Measurements from ENCODE around the gene CHKA. TPM values are rescaled to one million over a fixed set of nuclear protein-coding genes. Genes with fewer than 3 reads are reported as not detected.
A peak's percentile ranks its signal among the peaks of the same experiment; 100 is the strongest.

CHKA gene
- total and polyA plus RNA-seq, 2 donors (not counting 3 experiments of a cell fraction or from before 2014, with no cell fraction given): 21.4 to 25.1 TPM

GRCh38 chr11:68014947-68015447, 106.2 kb downstream of the CHKA start:
- H4K20me1 ChIP-seq (replicated peaks; ENCODE audit: control insufficient read depth, extremely low read depth, insufficient read depth, low read length): no peaks in the 10 kb centered on the region
- H3K27me3 ChIP-seq (ENCODE audit: control insufficient read depth in 2 of 2, insufficient read depth in 2 of 2, low read length in 2 of 2): no peaks in the 10 kb centered on the region
- BruUV-seq (replicated peaks): no TSS peak
- no peak overlapping the region for H3K4me2 ChIP-seq (ENCODE audit: insufficient read depth, low read length)
- DNase-seq (ENCODE audit: low read depth, low spot score): no peak
- dilution Hi-C loops (cut with MboI; ENCODE audit: extremely low pct_ligation_motif_present, low sequenced_read_pairs): no loop called here
- POLR2A ChIA-PET: no interaction called here
- TF ChIP-seq FOS (IDR thresholded peaks at IDR 0.05; ENCODE audit: borderline replicate concordance, insufficient read depth, low read length): no peak
- TF ChIP-seq POLR2A (IDR thresholded peaks at IDR 0.05; ENCODE audit: low read depth, low read length): no peak
- no peak for TF ChIP-seq CTCF (IDR thresholded peaks at IDR 0.05; ENCODE audit: extremely low read depth in 1 of 2, insufficient read depth in 1 of 2, low read depth in 1 of 2, low read length in 2 of 2)
- no peak for TF ChIP-seq MYC (IDR thresholded peaks at IDR 0.05; ENCODE audit: low read depth, low read length)
- no peak for TF ChIP-seq JUN (IDR thresholded peaks at IDR 0.05; ENCODE audit: borderline replicate concordance, insufficient read depth, insufficient read length, low read depth)
- TF ChIP-seq EZH2 (IDR thresholded peaks at IDR 0.05; ENCODE audit: borderline replicate concordance, low read depth, low read length, severe bottlenecking): no peak
- no peak for TF ChIP-seq GATA2 (IDR thresholded peaks at IDR 0.05; ENCODE audit: insufficient read depth, insufficient read length, low read depth, low read length)
- TF ChIP-seq MAX (IDR thresholded peaks at IDR 0.05; ENCODE audit: insufficient read depth, insufficient read length): no peak
- no peak for TF ChIP-seq POLR2AphosphoS5 (IDR thresholded peaks at IDR 0.05; ENCODE audit: insufficient read depth, low read depth, low read length)
- CTCF ChIA-PET: interaction anchor here (1.0 to 1.2 kb wide), 2 partner anchors 9 to 50 kb away, joined by 3 to 4 read pairs; no protein-coding TSS in a partner anchor
- H3K79me2 ChIP-seq (ENCODE audit: control insufficient read depth, insufficient read depth, low read length): no peaks in the 10 kb centered on the region
- H3K36me3 ChIP-seq (ENCODE audit: control insufficient read depth in 2 of 2, extremely low read depth in 1 of 2, insufficient read depth in 2 of 2, low read length in 2 of 2): no peaks in the 10 kb centered on the region
- intact Hi-C loops (cut with micrococcal nuclease): no loop called here
- H3K4me3 ChIP-seq (replicated peaks in 1 of 3; ENCODE audit: insufficient read depth in 1 of 3, low read depth in 1 of 3, low read length in 3 of 3): no peak overlapping the region
- H3K9me3 ChIP-seq (replicated peaks; ENCODE audit: control insufficient read depth, insufficient read depth, low read length): no peaks in the 10 kb centered on the region
- peak overlapping the region; percentile 62 for H3K27ac ChIP-seq (ENCODE audit: insufficient read depth, low read depth, low read length)
- H2AFZ ChIP-seq (ENCODE audit: low read depth, low read length): peak overlapping the region; percentile 77
- H3K9ac ChIP-seq (replicated peaks; ENCODE audit: extremely low read depth, insufficient read depth, low read length): no peak overlapping the region
- no peaks in the 10 kb centered on the region for H3K9me1 ChIP-seq (replicated peaks; ENCODE audit: control insufficient read depth, extremely low read depth, insufficient read depth, low read length)
- no peak for FAIRE-seq
- H3K4me1 ChIP-seq (ENCODE audit: control insufficient read depth, extremely low read depth, insufficient read depth, low read length): peaks cover 9% of the 10 kb centered on the region

Data from endothelial cell of umbilical vein (primary cell).